Right lobe of liver (tissue), 6 donors: ENCODE results near the gene HTR3B. TPM values are rescaled to one million over a fixed set of nuclear protein-coding genes. Genes with fewer than 3 reads are reported as not detected.

Experiments used
- ATAC-seq, 4 donors: fragments of 200-7000 bp; cut with Tn5 transposase; one replicate each; pipeline ENCODE4 v1.9.1; 2020; ENCODE audit warnings: mild to moderate bottlenecking in 4 of 4, moderate library complexity in 4 of 4
- DNase-seq, 3 donors: peaks; one replicate each; pipeline ENCODE4 v3.0.0-alpha.2; 2020
- H3K27ac ChIP-seq, 3 donors: fragments of 200-600 bp; one replicate each; pipeline ENCODE4 v1.8.0; 2022
- H3K27me3 ChIP-seq, 2 donors: fragments of 200-600 bp; one replicate each; pipeline ENCODE4 v1.8.0; 2022
- H3K36me3 ChIP-seq, 4 donors: fragments of 200-600 bp; sonication (generic) in 1 of 4; one replicate each; pipeline versions ENCODE4 v1.5.1 to v1.8.0; 2017 to 2022; ENCODE audit warnings: control low read depth in 1 of 4
- H3K4me1 ChIP-seq, 4 donors: fragments of 200-600 bp; sonication (generic) in 1 of 4; one replicate each; pipeline versions ENCODE4 v1.5.1 to v1.8.0; 2017 to 2022; ENCODE audit warnings: control low read depth in 1 of 4
- H3K4me3 ChIP-seq, 3 donors: fragments of 200-600 bp; one replicate each; pipeline ENCODE4 v1.8.0; 2022
- H3K9me3 ChIP-seq, 4 donors: fragments of 200-600 bp; sonication (generic) in 1 of 4; one replicate each; pipeline versions ENCODE4 v1.5.1 to v1.8.0; 2017 to 2022; ENCODE audit warnings: control low read depth in 1 of 4
- CTCF ChIP-seq, 4 donors: fragments of 200-600 bp in 3 of 4; fragments of 450-650 bp in 1 of 4; IDR thresholded peaks; one replicate each; pipeline versions ENCODE4 v1.5.1 to v1.8.0; 2016 to 2022; ENCODE audit warnings: antibody characterized with exemption in 4 of 4, mild to moderate bottlenecking in 2 of 4
- POLR2A ChIP-seq: fragments of 450-650 bp; IDR thresholded peaks from one replicate; pipeline ENCODE4 v1.6.1; 2017; ENCODE audit warnings: antibody characterized with exemption, mild to moderate bottlenecking
- WGBS: methylation state at CpG from one replicate; pipeline ENCODE4 v1.1.6; 2018; ENCODE audit warnings: low coverage, low lambda C conversion rate; ENCODE audit not compliant: insufficient coverage; ENCODE audit errors: missing lambda C conversion rate; 5-methylcytosine and 5-hydroxymethylcytosine counted together
- intact Hi-C, 2 donors: fragments of 100-400 bp; cut with DNase I; formaldehyde crosslinking; loops; one replicate each; pipeline versions ENCODE4 v1.11.2 to v1.14.1; 2022
- total RNA-seq, 6 experiments: library from RNA; depleted of rRNA in 2 of 6; stranded (reverse); fragments of >200 nt in 2 of 6; fragmentation: NEBNext Ultra II Directional in 3 of 6; extraction: Animal tissue kit (Norgen Biotek cat#: 25700) in 3 of 6; gene quantifications; one replicate each; pipeline versions ENCODE4 v1.1.0 to v1.2.4, GENCODE V29; 2016 to 2023
- donor health status: DM: no; HTN: yes; CAD: no.
- donor health status: DM: no; HTN: no; CAD: no.
- donor health status: DM: no; HTN: no; CAD: no.
- donor health status: DM: no; HTN: yes; CAD: no.
- donor health status: DM: no; HTN: yes; CAD: no.

Gene HTR3B
- total RNA-seq, 6 experiments from 2014 or later = not detected

- WGBS = no CpG with 5 or more reads among the region's 15 CpGs
- Histone ChIP-seq H3K27ac (no peak overlapping the region), H3K9me3 (no peaks in the 10 kb centered on the region), H3K27me3 (no peaks in the 10 kb centered on the region), H3K4me1 (peaks cover 0 to 4% (median 0%) of the 10 kb centered on the region in 4 donors), H3K36me3 (no peaks in the 10 kb centered on the region), H3K4me3 (no peak overlapping the region)
- DNase-seq = no peak
- ATAC-seq = no peak
- TF ChIP-seq CTCF (IDR thresholded peaks at IDR 0.05) (no peak), POLR2A (no peak)
- intact Hi-C loops = no loop called here
Measured at GRCh38 chr11:113989381-113989780, 84.8 kb downstream of the HTR3B start.

GRCh38 chr11:113989916-113990315, 85.3 kb downstream of the HTR3B start:
- no peaks in the 10 kb centered on the region for H3K9me3 ChIP-seq
- intact Hi-C loops = loop anchor here in 1 of 2 donors (5.0 kb wide), 1 partner anchor 272 kb away; no protein-coding TSS in a partner anchor
- peak; percentile 49 to 74 (median 55) for ATAC-seq
- no peak overlapping the region for H3K27ac ChIP-seq
- H3K36me3 ChIP-seq = no peaks in the 10 kb centered on the region
- H3K27me3 ChIP-seq = no peaks in the 10 kb centered on the region
- WGBS = 19% methylated on average over 2 of the region's 2 CpGs
- no peak for TF ChIP-seq CTCF (IDR thresholded peaks at IDR 0.05)
- TF ChIP-seq POLR2A = no peak
- peaks cover 0 to 4% (median 0%) of the 10 kb centered on the region in 4 donors for H3K4me1 ChIP-seq
- DNase-seq = no peak
- no peak overlapping the region for H3K4me3 ChIP-seq

GRCh38 chr11:113991170-113991569, 86.6 kb downstream of the HTR3B start:
- peak in 3 of 4 donors; percentile 13 to 54 (median 44) for ATAC-seq

GRCh38 chr11:113991718-113992458, 87.3 kb downstream of the HTR3B start:
- H3K27me3 ChIP-seq = no peaks in the 10 kb centered on the region
- WGBS = 44% methylated on average over 7 of the region's 7 CpGs
- H3K4me3 ChIP-seq = no peak overlapping the region
- no peaks in the 10 kb centered on the region for H3K9me3 ChIP-seq
- DNase-seq = no peak
- no peak for ATAC-seq
- peaks cover 0 to 4% (median 0%) of the 10 kb centered on the region in 4 donors for H3K4me1 ChIP-seq
- intact Hi-C loops = loop anchor here in 1 of 2 donors (5.0 kb wide), 1 partner anchor 270 kb away; no protein-coding TSS in a partner anchor
- no peak overlapping the region for H3K27ac ChIP-seq
- TF ChIP-seq CTCF (IDR thresholded peaks at IDR 0.05) (no peak), POLR2A (no peak)
- H3K36me3 ChIP-seq = no peaks in the 10 kb centered on the region

More at GRCh38 chr11:113991170-113991569, 86.6 kb downstream of the HTR3B start:
- Histone ChIP-seq H3K27me3 (no peaks in the 10 kb centered on the region), H3K36me3 (no peaks in the 10 kb centered on the region), H3K27ac (no peak overlapping the region), H3K9me3 (no peaks in the 10 kb centered on the region), H3K4me3 (no peak overlapping the region), H3K4me1 (peaks cover 0 to 4% (median 0%) of the 10 kb centered on the region in 4 donors)
- WGBS = 10% methylated on average over 3 of the region's 4 CpGs
- DNase-seq = no peak
- TF ChIP-seq CTCF (IDR thresholded peaks at IDR 0.05) (no peak), POLR2A (no peak)
- intact Hi-C loops = loop anchor here in 1 of 2 donors (5.0 kb wide), 1 partner anchor 271 kb away; no protein-coding TSS in a partner anchor
